ENCODE measurements around the gene ERGIC1.

The ERGIC1 gene

DNA sequence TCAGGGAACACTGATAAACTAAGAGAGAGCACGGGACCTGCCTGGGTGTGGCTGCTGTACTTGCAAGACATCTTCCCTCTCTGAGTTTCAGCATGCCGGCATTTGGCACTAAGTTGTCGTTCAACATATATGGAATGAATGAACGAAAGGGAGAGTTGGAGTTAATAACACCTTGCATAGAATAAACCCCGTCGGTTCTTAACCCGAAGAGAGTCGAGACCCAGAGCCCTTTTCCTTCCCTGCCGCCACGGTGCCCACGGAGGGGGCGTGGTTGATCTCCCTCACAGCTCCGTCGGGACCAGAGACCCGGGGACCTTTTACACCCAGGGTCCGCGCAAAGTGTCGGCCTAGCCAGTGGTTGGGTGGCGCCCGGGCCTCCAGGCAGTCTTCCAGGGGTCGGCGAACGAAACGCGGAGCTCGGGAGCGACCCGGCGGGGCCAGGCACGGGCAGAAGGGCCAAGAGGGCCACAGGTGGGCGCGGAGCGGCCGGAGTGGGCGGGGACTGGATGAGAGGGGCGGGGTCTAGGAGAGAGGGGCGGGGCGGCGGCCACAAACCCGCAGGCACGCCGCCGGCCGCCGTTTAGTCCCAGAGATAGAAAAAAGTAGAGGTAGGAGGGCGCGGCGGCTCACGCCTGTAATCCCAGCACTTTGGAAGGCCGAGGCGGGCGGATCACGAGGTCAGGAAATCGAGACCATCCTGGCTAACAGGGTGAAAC lies 124.4 kb downstream of the ERGIC1 start:
- H3K4me3 ChIP-seq (ENCODE audit: low read depth, low read length) = peak overlapping the region; percentile 100
- no peaks in the 10 kb centered on the region for H3K36me3 ChIP-seq (ENCODE audit: control insufficient read depth, insufficient read depth, low read length)
- H3K9ac ChIP-seq (ENCODE audit: low read depth, low read length) = no peak overlapping the region
- H3K4me1 ChIP-seq (ENCODE audit: control insufficient read depth, insufficient read depth, low read length) = peaks cover 3% of the 10 kb centered on the region
- peaks cover 4% of the 10 kb centered on the region for H3K27me3 ChIP-seq (ENCODE audit: control insufficient read depth, insufficient read depth, low read length)
- no peaks in the 10 kb centered on the region for H3K9me3 ChIP-seq (ENCODE audit: control insufficient read depth, insufficient read depth, low read length)

DNA sequence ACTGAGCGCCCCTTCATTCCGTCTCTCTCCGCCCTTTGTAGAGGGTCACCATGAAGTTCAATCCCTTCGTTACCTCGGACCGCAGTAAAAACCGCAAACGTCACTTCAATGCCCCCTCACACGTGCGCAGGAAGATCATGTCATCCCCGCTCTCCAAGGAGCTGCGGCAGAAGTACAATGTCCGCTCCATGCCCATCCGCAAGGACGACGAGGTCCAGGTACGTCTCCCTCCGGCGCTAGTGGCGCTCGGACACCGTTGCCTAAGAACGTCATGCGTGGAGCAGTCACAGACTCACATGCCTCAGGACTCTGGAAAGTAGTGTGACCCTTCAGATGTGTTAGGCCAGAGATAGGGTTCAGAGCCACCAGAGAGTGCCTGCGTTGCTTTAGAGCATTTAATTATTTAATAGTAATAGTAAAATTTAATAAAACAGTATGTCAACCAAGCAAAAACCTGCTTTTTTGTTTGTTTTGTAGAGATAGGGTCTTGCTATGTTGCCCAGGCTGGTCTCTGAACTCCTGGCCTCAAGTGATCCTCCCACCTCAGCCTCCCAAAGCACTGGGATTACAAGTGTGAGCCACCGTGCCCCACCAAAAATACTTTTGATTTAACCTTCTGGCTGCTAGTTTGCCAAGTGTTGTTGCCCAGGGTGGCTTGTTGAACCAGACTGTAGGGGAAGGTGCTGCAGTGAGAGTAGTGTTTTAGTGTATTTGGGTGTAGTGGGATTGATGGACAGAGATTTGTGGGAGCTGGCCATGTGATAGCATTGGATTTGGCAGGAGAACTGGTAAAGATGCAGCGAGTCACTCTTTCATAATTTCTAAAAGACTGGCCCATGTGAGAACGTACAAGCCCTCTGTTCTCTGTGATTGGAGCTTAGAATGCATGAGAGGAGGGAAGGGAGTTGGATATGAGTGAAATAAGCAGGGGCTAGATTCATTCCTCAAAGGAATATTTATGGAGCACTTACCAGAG lies 126.1 kb downstream of the ERGIC1 start:
- Histone ChIP-seq H3K27me3 (ENCODE audit: control insufficient read depth, insufficient read depth, low read length) (peaks cover 4% of the 10 kb centered on the region), H3K4me1 (ENCODE audit: control insufficient read depth, insufficient read depth, low read length) (no peaks in the 10 kb centered on the region), H3K36me3 (ENCODE audit: control insufficient read depth, insufficient read depth, low read length) (peaks cover 5% of the 10 kb centered on the region), H3K9me3 (ENCODE audit: control insufficient read depth, insufficient read depth, low read length) (no peaks in the 10 kb centered on the region), H3K4me3 (ENCODE audit: low read depth, low read length) (peak overlapping the region; percentile 100), H3K9ac (ENCODE audit: low read depth, low read length) (peak overlapping the region; percentile 95)

DNA sequence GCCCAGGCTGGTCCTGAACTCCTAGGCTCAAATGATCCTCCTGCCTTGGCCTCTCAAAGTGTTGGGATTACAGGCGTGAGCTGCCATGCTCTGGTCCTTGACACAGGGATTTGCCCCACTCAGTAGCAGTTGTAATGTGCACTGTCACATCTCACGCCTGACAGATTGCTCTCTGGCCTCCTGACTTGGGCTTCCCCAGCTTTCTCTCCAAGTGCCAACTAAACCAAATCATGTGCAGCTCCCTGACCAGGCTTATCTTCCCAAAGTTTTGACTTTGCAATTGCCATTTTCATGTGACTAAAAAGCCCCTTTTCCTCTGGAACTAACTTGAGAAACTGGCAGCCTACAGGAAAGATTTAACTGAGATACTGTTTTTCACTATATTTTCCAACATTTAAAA lies 135.9 kb downstream of the ERGIC1 start:
- H3K9ac ChIP-seq (ENCODE audit: low read depth, low read length) = no peak overlapping the region
- no peak overlapping the region for H3K4me3 ChIP-seq (ENCODE audit: low read depth, low read length)
- no peaks in the 10 kb centered on the region for H3K9me3 ChIP-seq (ENCODE audit: control insufficient read depth, insufficient read depth, low read length)
- H3K36me3 ChIP-seq (ENCODE audit: control insufficient read depth, insufficient read depth, low read length) = peaks cover 4% of the 10 kb centered on the region
- H3K27me3 ChIP-seq (ENCODE audit: control insufficient read depth, insufficient read depth, low read length) = no peaks in the 10 kb centered on the region
- H3K4me1 ChIP-seq (ENCODE audit: control insufficient read depth, insufficient read depth, low read length) = no peaks in the 10 kb centered on the region

- no peaks in the 10 kb centered on the region for H3K27me3 ChIP-seq (ENCODE audit: control insufficient read depth, insufficient read depth, low read length)
- H3K36me3 ChIP-seq (ENCODE audit: control insufficient read depth, insufficient read depth, low read length) = peaks cover 4% of the 10 kb centered on the region
- H3K9ac ChIP-seq (ENCODE audit: low read depth, low read length) = no peak overlapping the region
- no peak overlapping the region for H3K4me3 ChIP-seq (ENCODE audit: low read depth, low read length)
- no peaks in the 10 kb centered on the region for H3K9me3 ChIP-seq (ENCODE audit: control insufficient read depth, insufficient read depth, low read length)
- H3K4me1 ChIP-seq (ENCODE audit: control insufficient read depth, insufficient read depth, low read length) = no peaks in the 10 kb centered on the region
Measured at GRCh38 chr5:172971482-172971881, 137.4 kb downstream of the ERGIC1 start.

DNA sequence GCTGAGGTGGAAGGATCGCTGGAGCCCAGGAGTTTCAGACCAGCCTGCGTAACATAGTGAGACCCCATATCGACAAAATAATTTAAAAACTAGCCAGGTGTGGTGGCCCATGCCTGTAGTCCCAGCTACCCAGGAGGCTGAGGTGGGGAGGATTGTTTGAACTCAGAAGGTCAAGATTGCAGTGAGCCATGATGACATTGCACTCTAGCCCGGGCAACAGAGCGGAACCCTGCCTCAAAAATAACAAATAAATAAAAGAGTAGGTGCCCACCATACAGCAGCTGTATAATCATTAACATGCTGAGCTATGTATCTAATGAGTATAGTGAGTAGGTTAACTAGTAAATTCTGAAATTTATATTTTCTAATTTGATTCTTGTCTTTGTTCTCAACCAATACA lies 138.5 kb downstream of the ERGIC1 start:
- no peak overlapping the region for H3K4me3 ChIP-seq (ENCODE audit: low read depth, low read length)
- no peak overlapping the region for H3K9ac ChIP-seq (ENCODE audit: low read depth, low read length)
- H3K27me3 ChIP-seq (ENCODE audit: control insufficient read depth, insufficient read depth, low read length) = no peaks in the 10 kb centered on the region
- H3K9me3 ChIP-seq (ENCODE audit: control insufficient read depth, insufficient read depth, low read length) = no peaks in the 10 kb centered on the region
- no peaks in the 10 kb centered on the region for H3K4me1 ChIP-seq (ENCODE audit: control insufficient read depth, insufficient read depth, low read length)
- peaks cover 4% of the 10 kb centered on the region for H3K36me3 ChIP-seq (ENCODE audit: control insufficient read depth, insufficient read depth, low read length)

DNA sequence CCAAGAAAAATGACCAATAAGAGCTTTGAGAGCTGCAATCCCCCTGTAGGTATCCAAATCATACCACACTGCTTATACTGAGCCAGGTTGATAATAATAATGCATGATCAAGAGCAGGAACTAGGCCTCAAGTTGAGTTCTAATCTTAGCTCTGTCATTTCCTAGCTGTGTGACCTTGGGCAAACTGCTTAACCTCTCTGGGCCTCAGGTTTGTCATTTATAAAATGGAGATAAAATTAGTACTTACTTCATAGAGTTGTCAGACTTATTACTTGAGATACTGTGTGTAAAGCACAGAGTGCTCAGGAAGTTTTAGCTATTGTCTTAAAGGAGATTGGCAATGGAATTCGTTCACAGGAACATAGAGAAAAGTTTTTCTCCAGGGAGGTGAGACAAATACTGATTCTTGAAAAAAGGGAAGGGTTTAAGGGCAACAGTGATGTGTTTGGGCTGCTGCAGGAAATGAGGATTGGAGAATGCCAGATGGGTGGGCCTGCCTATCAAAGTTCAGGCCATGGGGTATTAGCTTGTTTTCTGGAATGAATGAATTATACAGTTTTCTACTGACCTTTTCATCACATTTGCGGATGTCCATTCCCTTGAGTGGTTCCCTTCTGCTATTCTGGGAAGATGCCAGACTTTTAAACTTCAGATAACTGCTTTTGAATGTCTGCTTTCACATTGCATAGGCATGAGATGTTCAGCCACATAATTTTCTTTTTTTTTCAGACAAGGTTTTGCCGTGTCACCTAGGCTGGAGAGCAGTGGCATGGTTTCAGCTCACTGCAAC lies 139.3 kb downstream of the ERGIC1 start:
- Histone ChIP-seq H3K9me3 (ENCODE audit: control insufficient read depth, insufficient read depth, low read length) (no peaks in the 10 kb centered on the region), H3K36me3 (ENCODE audit: control insufficient read depth, insufficient read depth, low read length) (peaks cover 2% of the 10 kb centered on the region), H3K4me1 (ENCODE audit: control insufficient read depth, insufficient read depth, low read length) (no peaks in the 10 kb centered on the region), H3K4me3 (ENCODE audit: low read depth, low read length) (no peak overlapping the region), H3K9ac (ENCODE audit: low read depth, low read length) (no peak overlapping the region), H3K27me3 (ENCODE audit: control insufficient read depth, insufficient read depth, low read length) (no peaks in the 10 kb centered on the region)

- Histone ChIP-seq H3K27me3 (ENCODE audit: control insufficient read depth, insufficient read depth, low read length) (no peaks in the 10 kb centered on the region), H3K4me3 (ENCODE audit: low read depth, low read length) (no peak overlapping the region), H3K36me3 (ENCODE audit: control insufficient read depth, insufficient read depth, low read length) (no peaks in the 10 kb centered on the region), H3K4me1 (ENCODE audit: control insufficient read depth, insufficient read depth, low read length) (no peaks in the 10 kb centered on the region), H3K9ac (ENCODE audit: low read depth, low read length) (no peak overlapping the region), H3K9me3 (ENCODE audit: control insufficient read depth, insufficient read depth, low read length) (no peaks in the 10 kb centered on the region)
Measured at GRCh38 chr5:172973931-172974330, 139.9 kb downstream of the ERGIC1 start.

GRCh38 chr5:172975289-172975688 lies 141.2 kb downstream of the ERGIC1 start:
- H3K27me3 ChIP-seq (ENCODE audit: control insufficient read depth, insufficient read depth, low read length) = no peaks in the 10 kb centered on the region
- no peaks in the 10 kb centered on the region for H3K4me1 ChIP-seq (ENCODE audit: control insufficient read depth, insufficient read depth, low read length)
- no peak overlapping the region for H3K4me3 ChIP-seq (ENCODE audit: low read depth, low read length)
- no peaks in the 10 kb centered on the region for H3K36me3 ChIP-seq (ENCODE audit: control insufficient read depth, insufficient read depth, low read length)
- H3K9ac ChIP-seq (ENCODE audit: low read depth, low read length) = no peak overlapping the region
- no peaks in the 10 kb centered on the region for H3K9me3 ChIP-seq (ENCODE audit: control insufficient read depth, insufficient read depth, low read length)

GRCh38 chr5:172979778-172980177 lies 145.7 kb downstream of the ERGIC1 start:
- no peaks in the 10 kb centered on the region for H3K9me3 ChIP-seq (ENCODE audit: control insufficient read depth, insufficient read depth, low read length)

DNA sequence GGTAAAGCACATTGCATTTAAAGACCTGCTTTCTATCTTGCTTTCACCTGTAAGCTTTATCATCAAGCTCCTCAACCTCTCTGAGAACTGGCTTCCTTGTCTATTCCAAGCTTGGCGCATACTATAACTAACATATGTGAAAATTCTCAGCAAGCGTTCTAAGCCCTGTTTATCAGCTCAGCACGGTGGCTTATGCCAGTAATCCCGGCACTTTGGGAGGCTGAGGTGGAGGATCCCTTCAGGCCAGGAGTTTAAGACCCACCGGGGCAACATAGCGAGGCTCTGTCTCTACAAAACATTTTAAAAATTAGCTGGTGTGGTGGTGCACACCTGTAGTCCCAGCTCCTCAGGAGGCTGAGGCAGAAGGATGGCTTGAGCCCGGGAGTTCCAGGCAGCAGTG lies 147.9 kb downstream of the ERGIC1 start:
- H3K9ac ChIP-seq (ENCODE audit: low read depth, low read length) = no peak overlapping the region
- peaks cover 3% of the 10 kb centered on the region for H3K4me1 ChIP-seq (ENCODE audit: control insufficient read depth, insufficient read depth, low read length)
- no peak overlapping the region for H3K4me3 ChIP-seq (ENCODE audit: low read depth, low read length)
- peaks cover 6% of the 10 kb centered on the region for H3K36me3 ChIP-seq (ENCODE audit: control insufficient read depth, insufficient read depth, low read length)
- no peaks in the 10 kb centered on the region for H3K27me3 ChIP-seq (ENCODE audit: control insufficient read depth, insufficient read depth, low read length)
- H3K9me3 ChIP-seq (ENCODE audit: control insufficient read depth, insufficient read depth, low read length) = no peaks in the 10 kb centered on the region

More at GRCh38 chr5:172979778-172980177, 145.7 kb downstream of the ERGIC1 start:
- Histone ChIP-seq H3K4me3 (ENCODE audit: low read depth, low read length) (no peak overlapping the region), H3K9ac (ENCODE audit: low read depth, low read length) (no peak overlapping the region), H3K4me1 (ENCODE audit: control insufficient read depth, insufficient read depth, low read length) (peaks cover 3% of the 10 kb centered on the region), H3K36me3 (ENCODE audit: control insufficient read depth, insufficient read depth, low read length) (no peaks in the 10 kb centered on the region), H3K27me3 (ENCODE audit: control insufficient read depth, insufficient read depth, low read length) (no peaks in the 10 kb centered on the region)

- peaks cover 3% of the 10 kb centered on the region for H3K4me1 ChIP-seq (ENCODE audit: control insufficient read depth, insufficient read depth, low read length)
Measured at GRCh38 chr5:172983542-172984243, 149.6 kb downstream of the ERGIC1 start, which contains the start of gene ATP6V0E1. TSS of gene ATP6V0E1 (plus strand) at chr5:172983771. CDS start at chr5:172983861, 90 bp downstream.

More at GRCh38 chr5:172983542-172984243, 149.6 kb downstream of the ERGIC1 start, which contains the start of gene ATP6V0E1:
- Histone ChIP-seq H3K9ac (ENCODE audit: low read depth, low read length) (peak within 1 kb of the TSS; percentile 90), H3K27me3 (ENCODE audit: control insufficient read depth, insufficient read depth, low read length) (no peaks in the 10 kb centered on the region), H3K4me3 (ENCODE audit: low read depth, low read length) (peak within 1 kb of the TSS; percentile 99), H3K36me3 (ENCODE audit: control insufficient read depth, insufficient read depth, low read length) (peaks cover 9% of the 10 kb centered on the region), H3K9me3 (ENCODE audit: control insufficient read depth, insufficient read depth, low read length) (no peaks in the 10 kb centered on the region)

Data from iPS-15b (cell line).